ENCODE results near the gene MCM9. TPM values are rescaled to one million over a fixed set of nuclear protein-coding genes. Genes with fewer than 3 reads are reported as not detected.

MCM9 gene
- total RNA-seq, 1 experiment from 2014 or later = 14.4 TPM

- Mint-ChIP-seq H3K4me3 (ENCODE audit: unreplicated experiment) (no peak overlapping the region), H3K9me3 (ENCODE audit: unreplicated experiment) (no peaks in the 10 kb centered on the region), H3K27me3 (ENCODE audit: insufficient read depth, unreplicated experiment) (no peaks in the 10 kb centered on the region), H3K4me1 (ENCODE audit: low read depth, unreplicated experiment) (no peaks in the 10 kb centered on the region), H3K27ac (ENCODE audit: unreplicated experiment) (no peak overlapping the region), H3K36me3 (ENCODE audit: insufficient read depth, unreplicated experiment) (no peaks in the 10 kb centered on the region)
- DNase-seq = no peak
- Histone ChIP-seq H3K36me3 (ENCODE audit: control insufficient read depth, insufficient read depth, low read length) (no peaks in the 10 kb centered on the region; the same call in 1 of the 2 replicates), H3K27me3 (replicated peaks; ENCODE audit: control insufficient read depth, insufficient read depth, low read length) (no peaks in the 10 kb centered on the region), H3K4me3 (ENCODE audit: low read depth, low read length) (no peak overlapping the region), H3K4me1 (no peaks in the 10 kb centered on the region), H3K9me3 (no peaks in the 10 kb centered on the region)
- no peak for TF ChIP-seq CTCF (IDR thresholded peaks at IDR 0.05; ENCODE audit: insufficient read depth in 1 of 2, low read depth in 1 of 2, low read length in 1 of 2, severe bottlenecking in 1 of 2, unreplicated experiment in 1 of 2)
- no TSS peak for BruUV-seq (replicated peaks)
- CTCF ChIA-PET = no interaction called here
- POLR2A ChIA-PET = no interaction called here
- intact Hi-C loops (cut with micrococcal nuclease; ENCODE audit: unreplicated experiment) = no loop called here
Measured at GRCh38 chr6:118826096-118826495, 108.9 kb downstream of the MCM9 start.

GRCh38 chr6:118825661-118826060 is 109.3 kb downstream of the MCM9 start:
- no peak overlapping the region for H3K4me3 ChIP-seq (ENCODE audit: low read depth, low read length)
- H3K4me3 Mint-ChIP-seq (ENCODE audit: unreplicated experiment) = no peak overlapping the region
- H3K36me3 Mint-ChIP-seq (ENCODE audit: insufficient read depth, unreplicated experiment) = no peaks in the 10 kb centered on the region
- no peak for DNase-seq
- no peaks in the 10 kb centered on the region for H3K4me1 Mint-ChIP-seq (ENCODE audit: low read depth, unreplicated experiment)
- intact Hi-C loops (cut with micrococcal nuclease; ENCODE audit: unreplicated experiment) = no loop called here
- no peaks in the 10 kb centered on the region; the same call in 1 of the 2 replicates for H3K36me3 ChIP-seq (ENCODE audit: control insufficient read depth, insufficient read depth, low read length)
- ChIA-PET POLR2A (no interaction called here), CTCF (no interaction called here)
- BruUV-seq (replicated peaks) = no TSS peak
- no peak overlapping the region for H3K27ac Mint-ChIP-seq (ENCODE audit: unreplicated experiment)
- H3K4me1 ChIP-seq = no peaks in the 10 kb centered on the region
- TF ChIP-seq CTCF (IDR thresholded peaks at IDR 0.05; ENCODE audit: insufficient read depth in 1 of 2, low read depth in 1 of 2, low read length in 1 of 2, severe bottlenecking in 1 of 2, unreplicated experiment in 1 of 2) = no peak
- no peaks in the 10 kb centered on the region for H3K9me3 ChIP-seq
- H3K9me3 Mint-ChIP-seq (ENCODE audit: unreplicated experiment) = no peaks in the 10 kb centered on the region
- H3K27me3 ChIP-seq (replicated peaks; ENCODE audit: control insufficient read depth, insufficient read depth, low read length) = no peaks in the 10 kb centered on the region
- no peaks in the 10 kb centered on the region for H3K27me3 Mint-ChIP-seq (ENCODE audit: insufficient read depth, unreplicated experiment)

- H3K27ac Mint-ChIP-seq (ENCODE audit: unreplicated experiment) = no peak overlapping the region
- intact Hi-C loops (cut with micrococcal nuclease; ENCODE audit: unreplicated experiment) = no loop called here
- no peaks in the 10 kb centered on the region for H3K9me3 ChIP-seq
- TF ChIP-seq CTCF (IDR thresholded peaks at IDR 0.05; ENCODE audit: insufficient read depth in 1 of 2, low read depth in 1 of 2, low read length in 1 of 2, severe bottlenecking in 1 of 2, unreplicated experiment in 1 of 2) = no peak
- no peak overlapping the region for H3K4me3 ChIP-seq (ENCODE audit: low read depth, low read length)
- ChIA-PET POLR2A (no interaction called here), CTCF (no interaction called here)
- no TSS peak for BruUV-seq (replicated peaks)
- H3K4me1 Mint-ChIP-seq (ENCODE audit: low read depth, unreplicated experiment) = no peaks in the 10 kb centered on the region
- H3K9me3 Mint-ChIP-seq (ENCODE audit: unreplicated experiment) = no peaks in the 10 kb centered on the region
- H3K36me3 Mint-ChIP-seq (ENCODE audit: insufficient read depth, unreplicated experiment) = no peaks in the 10 kb centered on the region
- DNase-seq = no peak
- H3K4me1 ChIP-seq = no peaks in the 10 kb centered on the region
- H3K27me3 Mint-ChIP-seq (ENCODE audit: insufficient read depth, unreplicated experiment) = no peaks in the 10 kb centered on the region
- H3K36me3 ChIP-seq (ENCODE audit: control insufficient read depth, insufficient read depth, low read length) = no peaks in the 10 kb centered on the region
- no peak overlapping the region for H3K4me3 Mint-ChIP-seq (ENCODE audit: unreplicated experiment)
- no peaks in the 10 kb centered on the region for H3K27me3 ChIP-seq (replicated peaks; ENCODE audit: control insufficient read depth, insufficient read depth, low read length)
Measured at GRCh38 chr6:118815495-118815894, 119.5 kb downstream of the MCM9 start.
